ENCODE results near the gene SDF4.

- no peak for TF ChIP-seq CTCF (conservative IDR thresholded peaks at IDR 0.05 in 1 of 2, IDR thresholded peaks at IDR 0.05 in 1 of 2; ENCODE audit: extremely low read depth in 1 of 2, insufficient read depth in 1 of 2, low read depth in 1 of 2, low read length in 2 of 2)
- no peak for TF ChIP-seq EZH2 (IDR thresholded peaks at IDR 0.05; ENCODE audit: borderline replicate concordance, low read length)
These were observed 23.8 kb upstream of the SDF4 start for GRCh38 chr1:1255611-1256010.
